ENCODE measurements around the gene NHLRC2. TPM values are rescaled to one million over a fixed set of nuclear protein-coding genes. Genes with fewer than 3 reads are reported as not detected.

NHLRC2 gene
- total and polyA plus RNA-seq, 2 experiments from 2014 or later = 15.5 to 28.1 TPM

- Mint-ChIP-seq H3K36me3 (ENCODE audit: low read depth) (peaks cover 25% of the 10 kb centered on the region), H3K4me3 (no peak overlapping the region), H3K27ac (no peak overlapping the region), H3K27me3 (ENCODE audit: insufficient read depth, low read depth, poor library complexity) (no peaks in the 10 kb centered on the region), H3K4me1 (peaks cover 3% of the 10 kb centered on the region; the same call in 2 of the 3 replicates), H3K9me3 (no peaks in the 10 kb centered on the region)
- Histone ChIP-seq H3K4me1 (ENCODE audit: insufficient read depth) (no peaks in the 10 kb centered on the region), H3K36me3 (ENCODE audit: insufficient read depth) (peaks cover 3% of the 10 kb centered on the region; the same call in 1 of the 2 replicates), H3K27ac (ENCODE audit: low read depth) (no peak overlapping the region), H3K79me2 (replicated peaks; ENCODE audit: insufficient read depth) (no peaks in the 10 kb centered on the region; the same call in 1 of the 2 replicates), H3K27me3 (ENCODE audit: insufficient read depth) (no peaks in the 10 kb centered on the region), H4K20me1 (replicated peaks; ENCODE audit: insufficient read depth) (no peaks in the 10 kb centered on the region), H3F3A (replicated peaks; ENCODE audit: low read depth) (no peaks in the 10 kb centered on the region), H2AFZ (no peak overlapping the region), H3K9me2 (ENCODE audit: insufficient read depth) (no peaks in the 10 kb centered on the region), H3K4me2 (no peak overlapping the region), H3K4me3 (no peak overlapping the region)
- no peak for ATAC-seq
- no peak for DNase-seq (ENCODE audit: low spot score)
- TF ChIP-seq ZNF462 (CRISPR knock-in tag; IDR thresholded peaks at IDR 0.05) = no peak
- no peak for TF ChIP-seq ETS1 (IDR thresholded peaks at IDR 0.05)
- TF ChIP-seq ZNF331 (CRISPR knock-in tag; IDR thresholded peaks at IDR 0.05; ENCODE audit: low read depth) = no peak
Observed at GRCh38 chr10:113882240-113882639, 27.8 kb downstream of the NHLRC2 start.

GRCh38 chr10:113889911-113890310 lies 35.5 kb downstream of the NHLRC2 start:
- Mint-ChIP-seq H3K4me1 (no peaks in the 10 kb centered on the region), H3K36me3 (ENCODE audit: low read depth) (peaks cover 39% of the 10 kb centered on the region), H3K4me3 (no peak overlapping the region), H3K27me3 (ENCODE audit: insufficient read depth, low read depth, poor library complexity) (no peaks in the 10 kb centered on the region), H3K27ac (no peak overlapping the region), H3K9me3 (no peaks in the 10 kb centered on the region)
- DNase-seq (ENCODE audit: low spot score) = no peak
- no peaks in the 10 kb centered on the region for H3K79me2 ChIP-seq (replicated peaks; ENCODE audit: insufficient read depth)
- ATAC-seq = no peak
- no peaks in the 10 kb centered on the region; the same call in 1 of the 2 replicates for H4K20me1 ChIP-seq (replicated peaks; ENCODE audit: insufficient read depth)
- H2AFZ ChIP-seq = no peak overlapping the region
- H3K4me1 ChIP-seq (ENCODE audit: insufficient read depth) = no peaks in the 10 kb centered on the region
- no peaks in the 10 kb centered on the region for H3K27me3 ChIP-seq (ENCODE audit: insufficient read depth)
- no peak overlapping the region for H3K4me2 ChIP-seq
- no peaks in the 10 kb centered on the region for H3K9me2 ChIP-seq (ENCODE audit: insufficient read depth)
- H3F3A ChIP-seq (replicated peaks; ENCODE audit: low read depth) = no peaks in the 10 kb centered on the region
- H3K36me3 ChIP-seq (ENCODE audit: insufficient read depth) = no peaks in the 10 kb centered on the region; the same call in 1 of the 2 replicates
- H3K27ac ChIP-seq (ENCODE audit: low read depth) = no peak overlapping the region
- H3K4me3 ChIP-seq = no peak overlapping the region
- TF ChIP-seq NANOG (IDR thresholded peaks at IDR 0.05; ENCODE audit: borderline replicate concordance) (no peak), CTCF (conservative IDR thresholded peaks at IDR 0.05; ENCODE audit: low read depth in 2 of 2) (no peak), REST (IDR thresholded peaks at IDR 0.05; ENCODE audit: unreplicated experiment) (no peak), EZH2 (IDR thresholded peaks at IDR 0.05; ENCODE audit: low read depth, unreplicated experiment) (no peak), EZH2phosphoT487 (IDR thresholded peaks at IDR 0.05; ENCODE audit: unreplicated experiment) (no peak), CREB1 (CRISPR knock-in tag; IDR thresholded peaks at IDR 0.05; ENCODE audit: low read depth) (no peak), JUNB (IDR thresholded peaks at IDR 0.05; ENCODE audit: unreplicated experiment) (no peak)

All from GM23338 (cell line).